OCI-LY1 (cell line): ENCODE results near the gene HPSE2.

Source experiments
- H2AFZ ChIP-seq: fragments of 200-600 bp; sonication (generic), shearing (Covaris generic); 2 replicates; pipeline ENCODE4 v1.6.0; 2014; ENCODE audit warnings: antibody characterized with exemption, mild to moderate bottlenecking, low read length
- H3F3A ChIP-seq: fragments of 200-600 bp; sonication (generic), shearing (Covaris generic); 2 replicates; pipeline ENCODE4 v1.6.0; 2014; ENCODE audit warnings: mild to moderate bottlenecking, antibody characterized with exemption, low read length, moderate library complexity; ENCODE audit not compliant: insufficient read depth
- H3K27ac ChIP-seq: fragments of 200-600 bp; sonication (generic); 2 replicates; pipeline ENCODE4 v1.5.1; 2014; ENCODE audit warnings: low read length, mixed run types, mild to moderate bottlenecking, low read depth; ENCODE audit not compliant: poor library complexity, severe bottlenecking
- H3K27me3 ChIP-seq: fragments of 200-600 bp; sonication (generic); 2 replicates; pipeline ENCODE4 v1.6.0; 2014; ENCODE audit warnings: antibody characterized with exemption, mild to moderate bottlenecking, low read length, moderate library complexity; ENCODE audit not compliant: insufficient read depth
- H3K36me3 ChIP-seq: fragments of 200-600 bp; sonication (generic); 2 replicates; pipeline ENCODE4 v1.6.1; 2014; ENCODE audit warnings: mild to moderate bottlenecking, antibody characterized with exemption, low read length, moderate library complexity, mixed read lengths; ENCODE audit not compliant: insufficient read depth
- H3K4me1 ChIP-seq: fragments of 200-600 bp; sonication (generic); 2 replicates; pipeline ENCODE4 v1.5.1; 2014; ENCODE audit warnings: mild to moderate bottlenecking, low read length, moderate library complexity; ENCODE audit not compliant: insufficient read depth, severe bottlenecking
- H3K4me2 ChIP-seq: fragments of 200-600 bp; sonication (generic), shearing (Covaris generic); 2 replicates; pipeline ENCODE4 v1.6.1; 2014; ENCODE audit warnings: low read length
- H3K4me3 ChIP-seq: fragments of 200-600 bp; sonication (generic); 2 replicates; pipeline ENCODE4 v1.5.1; 2014; ENCODE audit warnings: low read length, low read depth, mild to moderate bottlenecking, mixed read lengths; ENCODE audit not compliant: poor library complexity, severe bottlenecking
- H3K79me2 ChIP-seq: fragments of 200-600 bp; shearing (Covaris generic); 2 replicates; pipeline ENCODE4 v1.6.1; 2016; ENCODE audit warnings: mixed run types, low read length, mixed read lengths; ENCODE audit not compliant: insufficient read depth
- H3K9ac ChIP-seq: fragments of 200-600 bp; sonication (generic), shearing (Covaris generic); 2 replicates; pipeline ENCODE4 v1.6.1; 2014; ENCODE audit warnings: mild to moderate bottlenecking, low read length, mixed read lengths
- H3K9me2 ChIP-seq: fragments of 200-600 bp; sonication (generic), shearing (Covaris generic); 2 replicates; pipeline ENCODE4 v1.6.1; 2014; ENCODE audit warnings: low read depth, mild to moderate bottlenecking, low read length, mixed read lengths
- H3K9me3 ChIP-seq: fragments of 200-600 bp; shearing (Covaris generic); 2 replicates; pipeline ENCODE4 v1.6.1; 2014; ENCODE audit warnings: low read length, mixed read lengths
- H4K20me1 ChIP-seq: fragments of 200-600 bp; sonication (generic), shearing (Covaris generic); 2 replicates; pipeline ENCODE4 v1.6.0; 2016; ENCODE audit warnings: mild to moderate bottlenecking, low read length; ENCODE audit not compliant: insufficient read depth
- CTCF ChIP-seq: fragments of 200-600 bp; sonication (generic), shearing (Covaris generic); IDR thresholded peaks from 2 replicates; pipeline ENCODE4 v1.5.1; 2017; ENCODE audit warnings: mild to moderate bottlenecking, antibody characterized with exemption, low read length, moderate library complexity, mixed read lengths
- EZH2 ChIP-seq: fragments of 200-600 bp; sonication (generic), shearing (Covaris generic); IDR thresholded peaks from 2 replicates; pipeline ENCODE4 v1.8.0; 2017; ENCODE audit warnings: borderline replicate concordance, mixed run types, mild to moderate bottlenecking, antibody characterized with exemption, low read length, moderate library complexity, mixed read lengths

HPSE2 gene

GRCh38 chr10:98832196-98832595, 403.5 kb downstream of the HPSE2 start:
- Histone ChIP-seq H3K4me2 (no peak overlapping the region), H3K4me1 (no peaks in the 10 kb centered on the region), H3K27ac (no peak overlapping the region), H3K9me3 (no peaks in the 10 kb centered on the region), H3K9ac (no peak overlapping the region), H3K27me3 (no peaks in the 10 kb centered on the region), H4K20me1 (no peaks in the 10 kb centered on the region), H3K36me3 (no peaks in the 10 kb centered on the region), H3K79me2 (no peaks in the 10 kb centered on the region), H2AFZ (no peak overlapping the region), H3K9me2 (no peaks in the 10 kb centered on the region), H3F3A (no peaks in the 10 kb centered on the region), H3K4me3 (no peak overlapping the region)
- TF ChIP-seq CTCF, result no peak
- TF ChIP-seq EZH2, result no peak

GRCh38 chr10:98831391-98831790, 404.3 kb downstream of the HPSE2 start:
- H3K27me3 ChIP-seq, result no peaks in the 10 kb centered on the region
- H3K9me3 ChIP-seq, result no peaks in the 10 kb centered on the region
- TF ChIP-seq EZH2, result no peak
- no peaks in the 10 kb centered on the region for H3F3A ChIP-seq
- H3K4me2 ChIP-seq, result no peak overlapping the region
- H3K4me3 ChIP-seq, result no peak overlapping the region
- H3K27ac ChIP-seq, result no peak overlapping the region
- H3K9me2 ChIP-seq, result no peaks in the 10 kb centered on the region
- no peaks in the 10 kb centered on the region for H4K20me1 ChIP-seq
- no peak overlapping the region for H3K9ac ChIP-seq
- H3K4me1 ChIP-seq, result no peaks in the 10 kb centered on the region
- H2AFZ ChIP-seq, result no peak overlapping the region
- H3K36me3 ChIP-seq, result no peaks in the 10 kb centered on the region
- no peaks in the 10 kb centered on the region for H3K79me2 ChIP-seq

GRCh38 chr10:98825741-98826140, 409.9 kb downstream of the HPSE2 start:
- no peaks in the 10 kb centered on the region for H3K9me2 ChIP-seq
- no peak overlapping the region for H3K4me3 ChIP-seq
- no peaks in the 10 kb centered on the region for H3K9me3 ChIP-seq
- no peak overlapping the region for H3K4me2 ChIP-seq
- no peak overlapping the region for H3K9ac ChIP-seq
- H3F3A ChIP-seq, result no peaks in the 10 kb centered on the region
- H3K27ac ChIP-seq, result no peak overlapping the region
- TF ChIP-seq CTCF (no peak), EZH2 (no peak)
- no peaks in the 10 kb centered on the region for H3K36me3 ChIP-seq
- no peaks in the 10 kb centered on the region for H4K20me1 ChIP-seq
- H2AFZ ChIP-seq, result no peak overlapping the region
- H3K27me3 ChIP-seq, result no peaks in the 10 kb centered on the region
- no peaks in the 10 kb centered on the region for H3K79me2 ChIP-seq
- H3K4me1 ChIP-seq, result no peaks in the 10 kb centered on the region

GRCh38 chr10:98817396-98817795, 418.3 kb downstream of the HPSE2 start:
- H2AFZ ChIP-seq, result no peak overlapping the region
- TF ChIP-seq EZH2, result no peak
- TF ChIP-seq CTCF, result no peak

More at GRCh38 chr10:98817396-98817795, 418.3 kb downstream of the HPSE2 start:
- Histone ChIP-seq H3K79me2 (no peaks in the 10 kb centered on the region), H3K36me3 (no peaks in the 10 kb centered on the region), H3K9me2 (no peaks in the 10 kb centered on the region), H3K4me2 (no peak overlapping the region), H3F3A (no peaks in the 10 kb centered on the region), H4K20me1 (no peaks in the 10 kb centered on the region), H3K4me3 (no peak overlapping the region), H3K9me3 (no peaks in the 10 kb centered on the region), H3K9ac (no peak overlapping the region), H3K4me1 (no peaks in the 10 kb centered on the region), H3K27ac (no peak overlapping the region), H3K27me3 (no peaks in the 10 kb centered on the region)
